Amniotic stem cell (primary cell): ENCODE measurements around the gene DCAF8.

ENCODE experiments used
- DNase-seq: peaks from one replicate; lab custom pipeline; 2025; lab: John Stamatoyannopoulos, UW

Gene DCAF8

DNA sequence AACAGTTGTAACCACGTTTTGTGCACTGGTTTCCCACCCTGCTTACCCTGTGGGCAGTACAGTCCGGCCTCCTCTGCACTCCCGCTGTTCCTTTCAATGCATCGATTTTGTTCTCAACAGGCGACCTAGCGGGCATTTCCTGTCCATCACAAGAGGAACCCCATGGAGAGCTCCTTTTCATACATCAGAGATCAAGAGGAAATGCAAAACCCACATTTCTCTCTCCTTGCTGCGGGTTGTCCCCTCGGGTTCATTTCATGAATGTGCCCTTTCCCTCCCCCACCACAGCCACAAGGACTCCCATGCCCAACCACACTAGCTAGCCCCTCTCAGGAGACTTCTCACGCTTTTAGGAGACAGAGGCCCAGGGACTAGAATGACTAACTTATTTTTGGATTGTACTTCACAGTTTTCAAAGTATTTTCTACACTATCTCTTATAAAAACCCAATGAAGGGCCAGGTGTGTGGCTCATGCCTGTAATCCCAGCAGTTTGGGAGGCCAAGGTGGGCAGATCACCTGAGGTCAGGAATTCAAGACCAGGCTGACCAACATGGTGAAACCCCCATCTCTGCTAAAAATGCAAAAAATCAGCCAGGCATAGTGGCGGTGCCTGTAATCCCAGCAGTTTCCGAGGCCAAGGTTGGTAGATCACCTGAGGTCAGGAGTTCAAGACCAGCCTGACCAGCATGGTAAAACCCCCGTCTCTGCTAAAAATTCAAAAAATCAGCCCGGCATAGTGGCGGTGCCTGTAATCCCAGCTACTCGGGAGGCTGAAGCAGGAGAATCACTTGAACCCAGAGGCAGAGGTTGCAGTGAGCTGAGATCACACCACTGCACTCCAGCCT is 92.6 kb downstream of the DCAF8 start:
- no peak for DNase-seq

DNA sequence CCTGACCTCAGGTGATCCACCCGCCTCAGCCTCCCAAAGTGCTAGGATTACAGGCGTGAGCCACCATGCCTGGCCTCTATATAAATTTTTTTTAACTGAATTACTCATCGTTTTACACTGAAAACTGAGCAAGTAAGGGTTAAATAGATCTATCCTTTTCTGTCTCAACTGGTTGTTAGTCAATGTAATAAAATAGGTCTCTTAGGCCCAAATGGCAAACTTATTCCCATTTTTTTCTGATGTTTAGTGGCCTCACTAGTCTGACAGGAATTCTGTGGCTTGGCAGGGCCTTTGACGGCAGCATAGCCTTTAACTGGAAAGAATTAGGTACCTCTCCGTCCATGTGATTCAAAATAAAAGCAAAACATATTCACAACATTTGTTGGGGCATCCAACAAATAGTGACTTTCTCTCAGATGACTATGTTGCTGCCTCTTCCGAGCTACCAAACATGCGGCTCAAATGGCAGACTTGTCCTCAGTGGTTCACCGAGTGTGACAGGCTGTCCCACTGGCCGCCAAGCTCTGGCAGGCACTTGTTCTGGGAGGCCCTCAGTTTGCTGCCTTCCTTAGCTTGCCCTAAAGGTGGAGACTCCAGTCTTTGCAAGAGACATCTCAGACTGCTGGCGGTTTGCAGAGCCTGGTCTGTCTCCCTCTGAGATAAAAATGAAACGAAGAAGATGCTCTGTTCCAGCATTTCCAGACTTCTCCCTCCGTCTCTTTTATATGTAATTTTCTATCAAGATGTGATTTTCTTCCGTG is 93.6 kb downstream of the DCAF8 start:
- no peak for DNase-seq

DNA sequence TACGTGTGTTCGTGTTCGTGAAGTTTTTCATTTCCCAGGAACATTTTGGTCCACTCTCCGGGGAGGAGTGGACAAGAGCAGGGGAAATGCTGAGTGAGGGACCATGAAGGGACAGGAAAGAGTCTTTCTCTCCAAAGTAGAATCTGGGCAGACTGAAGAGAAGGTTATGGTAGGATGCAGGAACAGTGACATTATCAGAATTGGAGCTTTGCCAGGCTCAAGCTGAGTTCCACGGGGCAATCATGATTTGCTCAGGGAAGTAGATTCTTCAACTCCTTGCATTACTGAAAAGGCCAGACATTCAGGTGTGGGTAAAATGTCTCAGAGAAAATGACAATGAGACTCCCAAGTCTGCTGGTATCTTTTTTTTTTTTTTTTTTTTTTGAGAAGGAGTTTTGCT is 94.3 kb downstream of the DCAF8 start:
- DNase-seq, result no peak

DNA sequence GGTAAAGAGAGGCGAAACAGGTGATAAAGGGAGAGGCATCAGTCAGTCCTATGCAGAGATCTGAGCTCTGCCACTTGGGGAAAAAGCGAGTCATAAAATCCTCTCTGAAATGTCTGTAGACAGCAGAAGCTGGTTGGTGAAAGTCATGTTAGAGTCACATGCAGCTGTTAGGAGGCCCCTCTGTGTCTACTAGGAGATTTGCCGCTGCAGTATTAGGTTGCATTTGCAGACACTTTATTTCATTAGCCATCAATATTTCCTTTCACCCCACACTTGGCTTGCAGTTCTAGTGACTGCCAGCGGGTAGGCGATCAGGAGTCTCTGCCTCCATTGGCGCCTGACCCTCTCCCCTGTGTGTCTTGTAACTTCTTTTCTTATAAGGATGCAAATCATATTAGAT is 94.8 kb downstream of the DCAF8 start:
- no peak for DNase-seq

DNA sequence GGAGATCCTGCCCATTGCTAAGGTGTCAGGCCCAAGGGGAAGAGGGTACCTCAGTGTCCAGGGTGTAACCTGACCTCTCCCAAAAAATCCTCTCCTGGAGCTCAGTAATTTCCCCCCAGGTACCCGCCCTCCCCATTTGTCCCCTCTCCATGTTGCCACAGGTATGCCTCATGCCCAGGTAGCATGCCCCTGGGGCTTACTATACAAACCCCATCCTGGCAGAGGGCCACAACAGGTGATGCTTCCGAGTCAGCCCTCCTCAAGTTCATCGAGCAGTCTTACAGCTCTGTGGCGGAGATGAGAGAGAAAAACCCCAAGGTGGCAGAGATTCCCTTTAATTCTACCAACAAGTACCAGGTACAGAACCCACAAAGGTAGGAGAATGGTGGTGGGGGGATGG is 95.3 kb downstream of the DCAF8 start:
- no peak for DNase-seq

DNA sequence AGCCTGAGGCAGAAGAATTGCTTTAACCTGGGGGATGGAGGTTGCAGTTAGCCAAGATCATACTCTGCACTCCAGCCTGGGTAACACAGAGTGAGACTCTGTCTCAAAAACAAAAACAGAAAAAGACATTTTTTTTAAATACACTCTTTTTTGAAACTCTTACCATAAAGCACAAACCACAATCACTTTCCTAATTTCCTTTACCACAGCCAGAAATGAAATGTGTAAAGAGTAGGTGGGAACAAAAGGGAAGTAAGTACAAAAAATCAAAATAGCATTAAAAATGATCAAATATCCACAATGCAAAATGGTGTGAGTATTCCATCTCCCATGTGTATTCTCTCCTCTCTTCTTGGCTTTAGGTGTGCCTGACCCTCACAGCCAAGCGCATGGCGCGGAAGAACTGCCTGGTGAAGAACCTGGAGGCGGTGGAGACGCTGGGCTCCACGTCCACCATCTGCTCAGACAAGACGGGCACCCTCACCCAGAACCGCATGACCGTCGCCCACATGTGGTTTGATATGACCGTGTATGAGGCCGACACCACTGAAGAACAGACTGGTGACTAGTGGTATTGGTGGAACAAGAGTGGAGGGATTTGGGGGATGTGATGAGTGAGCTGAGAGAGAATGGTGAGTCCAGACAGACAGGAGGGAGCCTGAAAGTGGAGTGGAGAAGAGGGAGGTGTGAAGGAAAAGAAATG is 96.0 kb downstream of the DCAF8 start:
- no peak for DNase-seq
